Memory B cell (primary cell): ENCODE measurements around the gene IRF2BP2.

Experiments used
- ATAC-seq: fragments of 150-1000 bp; cut with Tn5 transposase; 2 replicates; pipeline ENCODE4 v1.10.0; 2021; ENCODE audit warnings: low read depth, mild to moderate bottlenecking, moderate library complexity
- DNase-seq, 2 donors: peaks; one replicate each; pipeline ENCODE4 v3.0.0; 2022; ENCODE audit warnings: low spot score in 2 of 2
- H3K27ac Mint-ChIP-seq: one replicate; pipeline ENCODE4 v1.8.0; 2022; ENCODE audit warnings: mild to moderate bottlenecking, moderate library complexity, mixed read lengths
- H3K27me3 Mint-ChIP-seq: one replicate; pipeline ENCODE4 v1.8.0; 2022; ENCODE audit warnings: mixed read lengths
- H3K36me3 Mint-ChIP-seq: one replicate; pipeline ENCODE4 v1.8.0; 2022; ENCODE audit warnings: mild to moderate bottlenecking, mixed read lengths
- H3K4me1 Mint-ChIP-seq: one replicate; pipeline ENCODE4 v1.8.0; 2022; ENCODE audit warnings: mixed read lengths
- H3K4me3 Mint-ChIP-seq: one replicate; pipeline ENCODE4 v1.8.0; 2022; ENCODE audit warnings: mild to moderate bottlenecking, moderate library complexity, mixed read lengths
- H3K9me3 Mint-ChIP-seq: one replicate; pipeline ENCODE4 v1.8.0; 2022; ENCODE audit warnings: mixed read lengths

Gene IRF2BP2

GRCh38 chr1:234610061-234610665, at the start of gene IRF2BP2:
TSS of gene IRF2BP2 (minus strand) at chr1:234610178. CDS start at chr1:234609494, 684 bp downstream.
- peak; percentile 13 for ATAC-seq
- peaks cover 18% of the 10 kb centered on the region for H3K36me3 Mint-ChIP-seq
- DNase-seq: peak; percentile 79 to 85
- H3K9me3 Mint-ChIP-seq: no peaks in the 10 kb centered on the region
- peaks cover 39% of the 10 kb centered on the region for H3K4me1 Mint-ChIP-seq
- H3K4me3 Mint-ChIP-seq: peak within 1 kb of the TSS; percentile 90
- H3K27me3 Mint-ChIP-seq: no peaks in the 10 kb centered on the region
- H3K27ac Mint-ChIP-seq: peak within 1 kb of the TSS; percentile 100

GRCh38 chr1:234659538-234659937, 49.6 kb upstream of the IRF2BP2 start:
- H3K4me3 Mint-ChIP-seq: no peak overlapping the region
- no peak for DNase-seq
- no peak overlapping the region for H3K27ac Mint-ChIP-seq

GRCh38 chr1:234658138-234658537, 48.2 kb upstream of the IRF2BP2 start:
- DNase-seq (no peak), ATAC-seq (no peak)
- H3K36me3 Mint-ChIP-seq: no peaks in the 10 kb centered on the region
- H3K27ac Mint-ChIP-seq: no peak overlapping the region
- H3K27me3 Mint-ChIP-seq: no peaks in the 10 kb centered on the region
- H3K4me1 Mint-ChIP-seq: peaks cover 9% of the 10 kb centered on the region
- no peaks in the 10 kb centered on the region for H3K9me3 Mint-ChIP-seq
- H3K4me3 Mint-ChIP-seq: no peak overlapping the region

More at GRCh38 chr1:234659538-234659937, 49.6 kb upstream of the IRF2BP2 start:
- no peak for ATAC-seq
- no peaks in the 10 kb centered on the region for H3K9me3 Mint-ChIP-seq
- H3K36me3 Mint-ChIP-seq: no peaks in the 10 kb centered on the region
- H3K4me1 Mint-ChIP-seq: peaks cover 9% of the 10 kb centered on the region
- no peaks in the 10 kb centered on the region for H3K27me3 Mint-ChIP-seq

DNA sequence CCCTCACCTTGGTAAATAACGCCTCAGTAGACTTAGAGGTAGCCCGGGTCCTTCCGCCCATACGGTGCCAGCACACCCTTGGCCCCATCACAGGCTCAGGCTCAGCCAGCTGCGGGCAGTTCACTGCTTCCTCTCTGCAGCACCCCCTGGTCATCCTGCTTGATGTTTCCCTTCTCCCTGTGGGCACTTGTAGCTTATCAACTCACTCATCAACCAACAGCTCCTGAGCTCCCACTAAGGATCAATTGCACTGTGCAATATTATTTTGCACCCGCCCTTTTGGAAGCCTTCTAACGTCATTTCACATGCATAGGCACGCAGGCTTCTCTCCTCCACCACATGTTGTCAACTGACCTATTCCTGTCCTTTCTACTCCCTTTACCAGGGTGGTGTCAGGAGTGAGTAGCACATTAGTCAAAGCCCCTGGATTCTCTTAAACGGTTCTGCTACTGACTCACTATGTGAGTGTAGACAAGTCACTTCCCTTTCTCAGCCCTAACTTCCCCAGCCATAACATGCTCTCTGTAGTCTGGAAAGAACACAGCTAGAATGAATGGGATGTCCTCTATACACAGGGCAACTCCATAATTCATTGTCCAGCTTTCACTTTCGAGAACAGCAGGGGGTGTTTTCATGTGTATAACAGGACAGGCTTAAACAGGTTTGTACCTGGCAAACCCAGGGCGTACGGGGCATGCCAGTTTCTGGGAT, 47.1 kb upstream of the IRF2BP2 start:
- Mint-ChIP-seq H3K4me1 (peaks cover 9% of the 10 kb centered on the region), H3K27me3 (no peaks in the 10 kb centered on the region), H3K27ac (no peak overlapping the region), H3K4me3 (peak overlapping the region; percentile 30), H3K36me3 (no peaks in the 10 kb centered on the region), H3K9me3 (no peaks in the 10 kb centered on the region)
- ATAC-seq: peak; percentile 53
- DNase-seq: no peak

- ATAC-seq (no peak), DNase-seq (no peak)
- Mint-ChIP-seq H3K27ac (no peak overlapping the region), H3K9me3 (no peaks in the 10 kb centered on the region), H3K27me3 (no peaks in the 10 kb centered on the region), H3K4me1 (peaks cover 9% of the 10 kb centered on the region), H3K4me3 (peak overlapping the region; percentile 30), H3K36me3 (no peaks in the 10 kb centered on the region)
Observed at GRCh38 chr1:234656070-234656895, 46.3 kb upstream of the IRF2BP2 start.

DNA sequence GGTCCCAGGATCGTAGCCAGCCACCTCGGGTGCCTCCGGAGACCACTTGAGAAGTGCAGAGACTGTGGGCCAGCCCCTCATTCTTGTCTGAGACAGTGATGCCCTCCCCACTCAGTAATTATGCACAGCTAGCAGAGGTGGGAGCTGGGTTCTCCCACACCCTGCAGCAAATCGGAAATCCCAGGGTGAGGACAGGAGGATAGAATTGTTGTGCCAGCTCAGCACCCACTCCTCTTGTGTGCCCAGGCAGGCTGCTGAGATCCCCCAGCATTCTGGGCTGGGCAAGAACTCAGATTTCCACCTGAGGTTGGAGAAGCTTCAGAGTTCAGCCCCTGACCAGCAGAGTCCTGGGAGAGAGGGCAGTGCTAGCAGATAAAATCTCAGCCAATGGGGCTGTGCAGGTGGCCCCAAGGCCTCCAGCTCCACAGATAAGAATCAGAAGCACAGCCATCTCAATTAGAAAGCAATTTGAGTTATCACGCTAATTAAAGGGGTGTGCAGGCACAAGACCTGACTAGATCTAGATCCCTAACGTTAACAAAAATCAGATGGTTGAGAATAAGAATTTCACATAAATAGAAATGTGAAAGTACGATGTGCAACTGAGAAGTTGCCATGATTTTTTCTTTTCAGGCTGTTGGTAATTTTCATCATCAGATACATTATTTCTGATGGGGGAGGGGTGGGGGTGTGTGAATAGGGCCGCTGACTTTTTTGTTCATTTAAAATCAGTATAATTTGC, 45.5 kb upstream of the IRF2BP2 start:
- H3K27me3 Mint-ChIP-seq: no peaks in the 10 kb centered on the region
- ATAC-seq (no peak), DNase-seq (no peak)
- H3K36me3 Mint-ChIP-seq: no peaks in the 10 kb centered on the region
- no peaks in the 10 kb centered on the region for H3K9me3 Mint-ChIP-seq
- H3K4me3 Mint-ChIP-seq: no peak overlapping the region
- H3K4me1 Mint-ChIP-seq: peaks cover 9% of the 10 kb centered on the region
- H3K27ac Mint-ChIP-seq: no peak overlapping the region

DNA sequence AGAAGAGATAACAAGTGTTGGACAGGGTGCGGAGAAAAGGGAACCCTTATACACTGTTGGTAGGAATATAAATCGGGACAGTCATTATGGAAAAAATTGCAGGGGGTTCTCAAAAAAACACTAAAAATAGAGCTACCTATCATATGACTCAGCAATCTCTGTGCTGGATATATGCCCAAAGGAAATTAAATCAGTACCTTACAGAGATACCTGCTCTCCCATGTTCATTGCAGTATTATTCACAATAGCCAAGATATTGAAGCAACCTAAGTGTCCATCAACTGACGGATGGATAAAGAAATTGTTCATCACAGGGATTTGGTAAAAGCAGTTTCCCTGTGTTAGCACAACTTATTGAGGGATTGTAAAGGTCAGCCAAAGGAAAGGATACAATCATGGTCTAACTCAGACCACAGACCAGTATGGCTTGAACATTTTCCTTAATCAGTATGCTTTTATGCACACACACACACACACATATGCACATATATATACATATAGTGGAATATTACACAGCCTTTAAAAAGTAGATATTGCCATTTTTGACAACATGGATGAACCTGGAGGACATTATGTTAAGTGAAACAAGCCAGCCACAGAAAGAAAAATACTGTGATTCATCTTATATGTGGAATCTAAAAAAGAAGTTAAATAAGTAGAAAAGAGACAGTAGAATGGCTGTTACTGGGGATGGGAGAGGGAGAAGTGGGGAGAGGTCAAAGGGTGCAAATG, 44.2 kb upstream of the IRF2BP2 start:
- H3K4me3 Mint-ChIP-seq: no peak overlapping the region
- no peak overlapping the region for H3K27ac Mint-ChIP-seq
- DNase-seq (no peak), ATAC-seq (no peak)
- no peaks in the 10 kb centered on the region for H3K36me3 Mint-ChIP-seq
- H3K4me1 Mint-ChIP-seq: peaks cover 9% of the 10 kb centered on the region
- H3K27me3 Mint-ChIP-seq: no peaks in the 10 kb centered on the region
- peaks cover 1% of the 10 kb centered on the region for H3K9me3 Mint-ChIP-seq

- ATAC-seq (no peak), DNase-seq (no peak)
- Mint-ChIP-seq H3K4me1 (no peaks in the 10 kb centered on the region), H3K4me3 (no peak overlapping the region), H3K9me3 (peaks cover 6% of the 10 kb centered on the region), H3K27me3 (peaks cover 2% of the 10 kb centered on the region), H3K36me3 (peaks cover 2% of the 10 kb centered on the region), H3K27ac (no peak overlapping the region)
Observed at GRCh38 chr1:234649432-234650081, 39.6 kb upstream of the IRF2BP2 start.

- peaks cover 2% of the 10 kb centered on the region for H3K36me3 Mint-ChIP-seq
- H3K27me3 Mint-ChIP-seq: peaks cover 2% of the 10 kb centered on the region
- no peak overlapping the region for H3K4me3 Mint-ChIP-seq
- no peak for ATAC-seq
- H3K4me1 Mint-ChIP-seq: no peaks in the 10 kb centered on the region
- H3K27ac Mint-ChIP-seq: no peak overlapping the region
- peaks cover 6% of the 10 kb centered on the region for H3K9me3 Mint-ChIP-seq
- no peak for DNase-seq
Observed at GRCh38 chr1:234647758-234648157, 37.8 kb upstream of the IRF2BP2 start.

GRCh38 chr1:234647245-234647644, 37.3 kb upstream of the IRF2BP2 start:
- no peaks in the 10 kb centered on the region for H3K4me1 Mint-ChIP-seq
- ATAC-seq (peak; percentile 59), DNase-seq (no peak)
- no peak overlapping the region for H3K27ac Mint-ChIP-seq
- no peak overlapping the region for H3K4me3 Mint-ChIP-seq
- H3K36me3 Mint-ChIP-seq: peaks cover 2% of the 10 kb centered on the region
- H3K27me3 Mint-ChIP-seq: peaks cover 2% of the 10 kb centered on the region
- H3K9me3 Mint-ChIP-seq: peaks cover 6% of the 10 kb centered on the region

- Mint-ChIP-seq H3K4me3 (no peak overlapping the region), H3K9me3 (peaks cover 6% of the 10 kb centered on the region), H3K27me3 (peaks cover 2% of the 10 kb centered on the region), H3K27ac (no peak overlapping the region), H3K36me3 (peaks cover 2% of the 10 kb centered on the region), H3K4me1 (no peaks in the 10 kb centered on the region)
- ATAC-seq: no peak
- no peak for DNase-seq
Observed at GRCh38 chr1:234645964-234646363, 36.0 kb upstream of the IRF2BP2 start.

DNA sequence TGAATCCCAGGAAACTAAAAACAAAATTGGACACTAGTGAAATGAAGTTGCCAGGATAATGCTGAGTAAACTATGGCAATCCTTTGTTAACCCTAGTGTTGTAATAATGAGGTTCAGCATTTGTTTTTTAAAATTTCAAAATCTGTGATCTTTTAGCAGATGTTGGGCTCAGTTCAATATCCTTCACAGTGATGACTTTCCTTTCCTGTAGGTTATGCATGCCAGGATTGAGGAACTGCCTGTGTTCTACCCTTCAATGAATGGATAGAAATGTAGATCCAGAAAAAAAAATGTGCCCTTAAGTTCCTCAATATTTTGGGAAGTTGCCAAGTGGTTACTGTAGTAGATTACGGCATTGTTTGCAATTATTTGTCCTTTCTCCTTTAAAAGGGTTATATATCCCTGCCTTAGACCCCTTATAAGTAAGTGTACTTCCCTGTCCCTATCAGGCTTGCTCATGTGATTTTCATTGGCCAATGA, 35.5 kb upstream of the IRF2BP2 start:
- no peak overlapping the region for H3K4me3 Mint-ChIP-seq
- no peak for DNase-seq
- peaks cover 6% of the 10 kb centered on the region for H3K9me3 Mint-ChIP-seq
- H3K36me3 Mint-ChIP-seq: peaks cover 2% of the 10 kb centered on the region
- H3K27ac Mint-ChIP-seq: no peak overlapping the region
- H3K27me3 Mint-ChIP-seq: peaks cover 2% of the 10 kb centered on the region
- H3K4me1 Mint-ChIP-seq: no peaks in the 10 kb centered on the region
- ATAC-seq: no peak

- peaks cover 4% of the 10 kb centered on the region for H3K27me3 Mint-ChIP-seq
Observed at GRCh38 chr1:234644928-234645327, 35.0 kb upstream of the IRF2BP2 start.

More at GRCh38 chr1:234644928-234645327, 35.0 kb upstream of the IRF2BP2 start:
- ATAC-seq: no peak
- no peak for DNase-seq
- H3K36me3 Mint-ChIP-seq: peaks cover 2% of the 10 kb centered on the region
- no peak overlapping the region for H3K27ac Mint-ChIP-seq
- H3K4me3 Mint-ChIP-seq: no peak overlapping the region
- H3K4me1 Mint-ChIP-seq: peaks cover 2% of the 10 kb centered on the region
- peaks cover 6% of the 10 kb centered on the region for H3K9me3 Mint-ChIP-seq
